ENCODE measurements around the gene TMEM117.
"Not testable (repeated sequence)": the region's sequence is repeated elsewhere in the genome, so short reads cannot be mapped to it uniquely, and the experiment has no call there.

TMEM117 gene

GRCh38 chr12:43968736-43969135 is 132.9 kb downstream of the TMEM117 start:
- no peak for DNase-seq

GRCh38 chr12:43969882-43970281 is 134.0 kb downstream of the TMEM117 start:
- DNase-seq: no peak

GRCh38 chr12:43973385-43973784 is 137.5 kb downstream of the TMEM117 start:
- no peak for DNase-seq

- DNase-seq: no peak
These were observed 138.1 kb downstream of the TMEM117 start for GRCh38 chr12:43973993-43974392.

- no peak for DNase-seq
These were observed 140.1 kb downstream of the TMEM117 start for GRCh38 chr12:43976027-43976426.

- no peak for DNase-seq
These were observed 142.7 kb downstream of the TMEM117 start for GRCh38 chr12:43978556-43978955.

- no peak for DNase-seq
These were observed 143.6 kb downstream of the TMEM117 start for GRCh38 chr12:43979450-43979849.

- no peak for DNase-seq
These were observed 144.8 kb downstream of the TMEM117 start for GRCh38 chr12:43980627-43981191.

- DNase-seq: no peak
These were observed 145.8 kb downstream of the TMEM117 start for GRCh38 chr12:43981726-43982125.

GRCh38 chr12:43982544-43982943 is 146.7 kb downstream of the TMEM117 start:
- no peak for DNase-seq

GRCh38 chr12:43988838-43989560 is 153.1 kb downstream of the TMEM117 start:
- no peak for DNase-seq

GRCh38 chr12:43992856-43993255 is 157.0 kb downstream of the TMEM117 start:
- no peak for DNase-seq

- peak in 1 of 2 experiments; percentile 57 for DNase-seq
These were observed 164.6 kb downstream of the TMEM117 start for GRCh38 chr12:44000309-44000952.

- DNase-seq: no peak
These were observed 166.7 kb downstream of the TMEM117 start for GRCh38 chr12:44002607-44003006.

GRCh38 chr12:44003721-44004120 is 167.8 kb downstream of the TMEM117 start:
- DNase-seq: no peak

GRCh38 chr12:44015333-44015941 is 179.6 kb downstream of the TMEM117 start:
- peak; percentile 17 to 31 for DNase-seq

- DNase-seq: no peak
These were observed 181.3 kb downstream of the TMEM117 start for GRCh38 chr12:44017216-44017615.

- DNase-seq: no peak
These were observed 183.2 kb downstream of the TMEM117 start for GRCh38 chr12:44019118-44019517.

- DNase-seq: no peak
These were observed 184.7 kb downstream of the TMEM117 start for GRCh38 chr12:44020555-44020954.

GRCh38 chr12:44021471-44021971 is 185.6 kb downstream of the TMEM117 start:
- no peak for DNase-seq

- no peak for DNase-seq
These were observed 189.6 kb downstream of the TMEM117 start for GRCh38 chr12:44025499-44025898.

GRCh38 chr12:44026046-44026445 is 190.2 kb downstream of the TMEM117 start:
- DNase-seq: no peak

GRCh38 chr12:44026926-44027325 is 191.0 kb downstream of the TMEM117 start:
- not testable (repeated sequence) for DNase-seq

GRCh38 chr12:44029194-44029593 is 193.3 kb downstream of the TMEM117 start:
- no peak for DNase-seq
